HepG2 (cell line): ENCODE measurements around the gene HIGD1A.

ENCODE experiments used
- AHDC1 ChIP-seq: sonication (generic); formaldehyde crosslinking; IDR thresholded peaks from 2 replicates; pipeline ENCODE4 v1.5.1; 2020; ENCODE audit warnings: mild to moderate bottlenecking, missing genetic modification reagents, borderline replicate concordance
- CTCF ChIP-seq: sonication (generic); formaldehyde crosslinking; IDR thresholded peaks from 2 replicates; pipeline ENCODE4 v1.5.0; 2020; ENCODE audit warnings: mild to moderate bottlenecking, missing genetic modification reagents, moderate library complexity
- ZBTB21 ChIP-seq: sonication (generic); formaldehyde crosslinking; IDR thresholded peaks from 2 replicates; pipeline ENCODE4 v1.4.0; 2020; ENCODE audit warnings: missing genetic modification reagents

DNA sequence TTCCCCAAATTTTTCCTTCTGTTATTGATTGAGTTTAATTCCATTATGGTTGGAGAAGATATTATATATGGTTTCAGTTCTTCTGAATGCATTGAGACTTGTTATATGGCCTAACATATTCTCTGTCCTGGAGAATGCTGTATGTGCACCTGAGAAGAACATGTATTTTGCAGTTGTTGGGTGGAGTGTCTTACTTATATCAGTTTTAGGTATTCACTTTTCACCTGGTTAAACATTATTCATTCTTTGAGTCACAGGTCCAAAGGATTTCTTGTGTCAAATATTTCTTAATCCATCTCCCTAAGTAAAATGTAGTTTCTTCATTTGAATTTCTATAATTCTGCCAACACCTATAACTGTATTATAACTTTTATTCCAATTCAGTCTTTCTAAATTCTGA is 22.7 kb upstream of the HIGD1A start:
- TF ChIP-seq AHDC1 (no peak), ZBTB21 (CRISPR knock-in tag) (no peak), CTCF (CRISPR knock-in tag) (no peak)
